Measurements from ENCODE around the gene EFNA1. TPM values are rescaled to one million over a fixed set of nuclear protein-coding genes. Genes with fewer than 3 reads are reported as not detected.

Gene EFNA1
- total and polyA plus RNA-seq, 2 of the 13 experiments (the other 11 are each of a cell fraction or from before 2014, with no cell fraction given), result 81.8 to 874 TPM

GRCh38 chr1:155091071-155092051 lies 36.3 kb upstream of the EFNA1 start (continued):
- TF ChIP-seq, protein P1, sequence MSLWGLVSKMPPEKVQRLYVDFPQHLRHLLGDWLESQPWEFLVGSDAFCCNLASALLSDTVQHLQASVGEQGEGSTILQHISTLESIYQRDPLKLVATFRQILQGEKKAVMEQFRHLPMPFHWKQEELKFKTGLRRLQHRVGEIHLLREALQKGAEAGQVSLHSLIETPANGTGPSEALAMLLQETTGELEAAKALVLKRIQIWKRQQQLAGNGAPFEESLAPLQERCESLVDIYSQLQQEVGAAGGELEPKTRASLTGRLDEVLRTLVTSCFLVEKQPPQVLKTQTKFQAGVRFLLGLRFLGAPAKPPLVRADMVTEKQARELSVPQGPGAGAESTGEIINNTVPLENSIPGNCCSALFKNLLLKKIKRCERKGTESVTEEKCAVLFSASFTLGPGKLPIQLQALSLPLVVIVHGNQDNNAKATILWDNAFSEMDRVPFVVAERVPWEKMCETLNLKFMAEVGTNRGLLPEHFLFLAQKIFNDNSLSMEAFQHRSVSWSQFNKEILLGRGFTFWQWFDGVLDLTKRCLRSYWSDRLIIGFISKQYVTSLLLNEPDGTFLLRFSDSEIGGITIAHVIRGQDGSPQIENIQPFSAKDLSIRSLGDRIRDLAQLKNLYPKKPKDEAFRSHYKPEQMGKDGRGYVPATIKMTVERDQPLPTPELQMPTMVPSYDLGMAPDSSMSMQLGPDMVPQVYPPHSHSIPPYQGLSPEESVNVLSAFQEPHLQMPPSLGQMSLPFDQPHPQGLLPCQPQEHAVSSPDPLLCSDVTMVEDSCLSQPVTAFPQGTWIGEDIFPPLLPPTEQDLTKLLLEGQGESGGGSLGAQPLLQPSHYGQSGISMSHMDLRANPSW (CRISPR knock-in tag; IDR thresholded peaks at IDR 0.05; ENCODE audit: borderline replicate concordance), result no peak
- TF ChIP-seq, protein P2, sequence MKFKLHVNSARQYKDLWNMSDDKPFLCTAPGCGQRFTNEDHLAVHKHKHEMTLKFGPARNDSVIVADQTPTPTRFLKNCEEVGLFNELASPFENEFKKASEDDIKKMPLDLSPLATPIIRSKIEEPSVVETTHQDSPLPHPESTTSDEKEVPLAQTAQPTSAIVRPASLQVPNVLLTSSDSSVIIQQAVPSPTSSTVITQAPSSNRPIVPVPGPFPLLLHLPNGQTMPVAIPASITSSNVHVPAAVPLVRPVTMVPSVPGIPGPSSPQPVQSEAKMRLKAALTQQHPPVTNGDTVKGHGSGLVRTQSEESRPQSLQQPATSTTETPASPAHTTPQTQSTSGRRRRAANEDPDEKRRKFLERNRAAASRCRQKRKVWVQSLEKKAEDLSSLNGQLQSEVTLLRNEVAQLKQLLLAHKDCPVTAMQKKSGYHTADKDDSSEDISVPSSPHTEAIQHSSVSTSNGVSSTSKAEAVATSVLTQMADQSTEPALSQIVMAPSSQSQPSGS (CRISPR knock-in tag; IDR thresholded peaks at IDR 0.05), result peak; percentile 68; the same call in 1 of the 2 replicates
- TF ChIP-seq ZNF777 (CRISPR knock-in tag; IDR thresholded peaks at IDR 0.05), result no peak
- no peak for TF ChIP-seq SNAPC4 (CRISPR knock-in tag; IDR thresholded peaks at IDR 0.05)
- peak; percentile 79 for TF ChIP-seq XRCC5 (optimal IDR thresholded peaks at IDR 0.05; ENCODE audit: low read length)
- no peak for TF ChIP-seq ZNF354B (CRISPR knock-in tag; IDR thresholded peaks at IDR 0.05)
- TF ChIP-seq ZKSCAN1 (IDR thresholded peaks at IDR 0.05; ENCODE audit: low read length), result no peak
- TF ChIP-seq, protein P3, sequence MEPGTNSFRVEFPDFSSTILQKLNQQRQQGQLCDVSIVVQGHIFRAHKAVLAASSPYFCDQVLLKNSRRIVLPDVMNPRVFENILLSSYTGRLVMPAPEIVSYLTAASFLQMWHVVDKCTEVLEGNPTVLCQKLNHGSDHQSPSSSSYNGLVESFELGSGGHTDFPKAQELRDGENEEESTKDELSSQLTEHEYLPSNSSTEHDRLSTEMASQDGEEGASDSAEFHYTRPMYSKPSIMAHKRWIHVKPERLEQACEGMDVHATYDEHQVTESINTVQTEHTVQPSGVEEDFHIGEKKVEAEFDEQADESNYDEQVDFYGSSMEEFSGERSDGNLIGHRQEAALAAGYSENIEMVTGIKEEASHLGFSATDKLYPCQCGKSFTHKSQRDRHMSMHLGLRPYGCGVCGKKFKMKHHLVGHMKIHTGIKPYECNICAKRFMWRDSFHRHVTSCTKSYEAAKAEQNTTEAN (CRISPR knock-in tag; conservative IDR thresholded peaks at IDR 0.05), result peak; percentile 71; the same call in 1 of the 2 replicates
- TF ChIP-seq FOXO1 (CRISPR knock-in tag; IDR thresholded peaks at IDR 0.05), result peak; percentile 88
- no peak for TF ChIP-seq GABPA (IDR thresholded peaks at IDR 0.05; ENCODE audit: low read depth, low read length)
- TF ChIP-seq GABPA (CRISPR knock-in tag; IDR thresholded peaks at IDR 0.05; ENCODE audit: low read depth), result peak; percentile 43; the same call in 1 of the 2 replicates
- peak; percentile 87 for TF ChIP-seq ZMYM2 (CRISPR knock-in tag; IDR thresholded peaks at IDR 0.05)
- 0 out of 2 replicates have a peak, but pooled peaks have one; percentile 28 for TF ChIP-seq SMYD3 (CRISPR knock-in tag; IDR thresholded peaks at IDR 0.05)
- no peak for TF ChIP-seq PREB (CRISPR knock-in tag; IDR thresholded peaks at IDR 0.05)
- TF ChIP-seq HES4 (CRISPR knock-in tag; IDR thresholded peaks at IDR 0.05; ENCODE audit: borderline replicate concordance), result no peak

All from HepG2 (cell line).